SK-N-SH treated with all-trans-retinoic acid at 6 μM for 48 hours (cell line): Measurements from ENCODE around the gene BMERB1.

ENCODE experiments used
- ATAC-seq: fragments of 200-7000 bp; cut with Tn5 transposase; 3 replicates; pipeline ENCODE4 v1.9.1; 2020; ENCODE audit warnings: mild to moderate bottlenecking, moderate library complexity
- BACH2 ChIP-seq: fragments of 250-450 bp; sonication (Bioruptor Pico); IDR thresholded peaks from 2 replicates; pipeline ENCODE4 v1.9.0; 2021; ENCODE audit warnings: mild to moderate bottlenecking, borderline replicate concordance
- CREB5 ChIP-seq: fragments of 250-450 bp; sonication (Bioruptor Pico); IDR thresholded peaks from 2 replicates; pipeline ENCODE4 v1.5.1; 2020; ENCODE audit warnings: low read depth, mild to moderate bottlenecking, moderate library complexity
- CSDC2 ChIP-seq: fragments of 250-450 bp; sonication (Bioruptor Pico); IDR thresholded peaks from 2 replicates; pipeline ENCODE4 v1.5.0; 2020; ENCODE audit warnings: mild to moderate bottlenecking, moderate library complexity
- GLIS3 ChIP-seq: fragments of 250-450 bp; sonication (Bioruptor Pico); IDR thresholded peaks from 2 replicates; pipeline ENCODE4 v1.5.0; 2020; ENCODE audit warnings: mild to moderate bottlenecking, moderate library complexity
- ISL1 ChIP-seq: fragments of 250-450 bp; sonication (Bioruptor Pico); IDR thresholded peaks from 2 replicates; pipeline ENCODE4 v2.1.2; 2022; ENCODE audit warnings: mild to moderate bottlenecking, moderate library complexity
- OSR1 ChIP-seq: fragments of 250-450 bp; sonication (Bioruptor Pico); IDR thresholded peaks from 2 replicates; pipeline ENCODE4 v1.8.0; 2022; ENCODE audit warnings: moderate library complexity, mild to moderate bottlenecking, inconsistent platforms
- PATZ1 ChIP-seq: fragments of 250-450 bp; sonication (Bioruptor Pico); IDR thresholded peaks from 2 replicates; pipeline ENCODE4 v1.8.0; 2020; ENCODE audit warnings: mild to moderate bottlenecking, moderate library complexity, borderline replicate concordance
- POU6F1 ChIP-seq: fragments of 250-450 bp; sonication (Bioruptor Pico); IDR thresholded peaks from 2 replicates; pipeline ENCODE4 v1.8.0; 2021; ENCODE audit warnings: low read depth, mild to moderate bottlenecking, moderate library complexity, borderline replicate concordance
- PPARA ChIP-seq: fragments of 250-450 bp; sonication (Bioruptor Pico); IDR thresholded peaks from 2 replicates; pipeline ENCODE4 v1.5.0; 2020; ENCODE audit warnings: mild to moderate bottlenecking, borderline replicate concordance
- RARB ChIP-seq: fragments of 250-450 bp; sonication (Bioruptor Pico); IDR thresholded peaks from 2 replicates; pipeline ENCODE4 v1.8.0; 2021; ENCODE audit warnings: mild to moderate bottlenecking, moderate library complexity
- SNAI2 ChIP-seq: fragments of 250-450 bp; sonication (Bioruptor Pico); IDR thresholded peaks from 2 replicates; pipeline ENCODE4 v1.5.0; 2020; ENCODE audit warnings: mild to moderate bottlenecking, moderate library complexity
- TCF4 ChIP-seq: fragments of 250-450 bp; sonication (Bioruptor Pico); IDR thresholded peaks from 2 replicates; pipeline ENCODE4 v1.8.0; 2021; ENCODE audit warnings: mild to moderate bottlenecking, moderate library complexity, borderline replicate concordance
- TSHZ2 ChIP-seq: fragments of 250-450 bp; sonication (Bioruptor Pico); IDR thresholded peaks from 2 replicates; pipeline ENCODE4 v1.5.0; 2020; ENCODE audit warnings: mild to moderate bottlenecking, moderate library complexity
- ZFP3 ChIP-seq: fragments of 250-450 bp; sonication (Bioruptor Pico); IDR thresholded peaks from 2 replicates; pipeline ENCODE4 v1.5.0; 2020; ENCODE audit warnings: mild to moderate bottlenecking, moderate library complexity
- ZFP30 ChIP-seq: fragments of 450-650 bp; formaldehyde crosslinking; IDR thresholded peaks from 2 replicates; pipeline ENCODE4 v1.5.0; 2022; ENCODE audit warnings: mild to moderate bottlenecking, moderate library complexity
- ZNF565 ChIP-seq: fragments of 450-650 bp; formaldehyde crosslinking; conservative IDR thresholded peaks from 2 replicates; pipeline ENCODE4 v1.5.0; 2020; ENCODE audit warnings: low read depth, mild to moderate bottlenecking, moderate library complexity
- ZNF70 ChIP-seq: fragments of 450-650 bp; formaldehyde crosslinking; IDR thresholded peaks from 2 replicates; pipeline ENCODE4 v1.5.0; 2020; ENCODE audit warnings: mild to moderate bottlenecking, moderate library complexity
- ZNF8 ChIP-seq: fragments of 450-650 bp; formaldehyde crosslinking; IDR thresholded peaks from 2 replicates; pipeline ENCODE4 v1.5.0; 2020; ENCODE audit warnings: mild to moderate bottlenecking, moderate library complexity

Gene BMERB1

GRCh38 chr16:15598648-15599190 is 164.3 kb downstream of the BMERB1 start (continued):
- no peak for TF ChIP-seq POU6F1

- ATAC-seq, result no peak
Observed at GRCh38 chr16:15599303-15600070, 165.1 kb downstream of the BMERB1 start.

GRCh38 chr16:15601212-15601879 is 167.0 kb downstream of the BMERB1 start:
- no peak for TF ChIP-seq RARB (CRISPR knock-in tag)
- no peak for TF ChIP-seq BACH2
- no peak for TF ChIP-seq ZNF8 (CRISPR knock-in tag)
- TF ChIP-seq ZNF70 (CRISPR knock-in tag), result no peak
- no peak for TF ChIP-seq OSR1 (CRISPR knock-in tag)
- TF ChIP-seq ZFP3 (CRISPR knock-in tag), result no peak
- no peak for TF ChIP-seq ZNF565 (CRISPR knock-in tag)
- TF ChIP-seq, all 23 proteins: peak for 0
- ATAC-seq, result no peak

More at GRCh38 chr16:15599303-15600070, 165.1 kb downstream of the BMERB1 start:
- TF ChIP-seq CREB5 (CRISPR knock-in tag), result no peak
- no peak for TF ChIP-seq ZFP30
- no peak for TF ChIP-seq ISL1
- no peak for TF ChIP-seq PPARA (CRISPR knock-in tag)
- no peak for TF ChIP-seq PATZ1 (CRISPR knock-in tag)
- TF ChIP-seq ZFP3 (CRISPR knock-in tag), result no peak
- no peak for TF ChIP-seq ZNF70 (CRISPR knock-in tag)
- no peak for TF ChIP-seq BACH2

- no peak for ATAC-seq
- TF ChIP-seq TCF4 (CRISPR knock-in tag), result no peak
- no peak for TF ChIP-seq SNAI2 (CRISPR knock-in tag)
- no peak for TF ChIP-seq ZFP3 (CRISPR knock-in tag)
- TF ChIP-seq CSDC2, result no peak
- no peak for TF ChIP-seq TSHZ2 (CRISPR knock-in tag)
- no peak for TF ChIP-seq BACH2
- TF ChIP-seq POU6F1, result no peak
- TF ChIP-seq PATZ1 (CRISPR knock-in tag), result no peak
- TF ChIP-seq OSR1 (CRISPR knock-in tag), result no peak
- TF ChIP-seq GLIS3, result no peak
- TF ChIP-seq, all 23 proteins: peak for 0
Observed at GRCh38 chr16:15602285-15603044, 168.1 kb downstream of the BMERB1 start.
